ENCODE data around the gene CSAD. TPM values are rescaled to one million over a fixed set of nuclear protein-coding genes. Genes with fewer than 3 reads are reported as not detected.

Gene CSAD
- total RNA-seq, 1 experiment from 2014 or later = 2.8 TPM

Other genes starting within 250 kb of the CSAD start
- 156 and 182 TPM in 2 replicates for gene KRT18, start 231.8 kb downstream of the CSAD start, total RNA-seq (2014; rRNA removed; shearing (Covaris generic))
- 479 and 559 TPM in 2 replicates for gene EIF4B, start 174.5 kb downstream of the CSAD start, total RNA-seq (2014; rRNA removed; shearing (Covaris generic))
- 18.3 and 20.2 TPM in 2 replicates for gene TNS2, start 130.9 kb downstream of the CSAD start, total RNA-seq (2014; rRNA removed; shearing (Covaris generic))
- 5.5 and 5.6 TPM in 2 replicates for gene SPRYD3, start 101.5 kb downstream of the CSAD start, total RNA-seq (2014; rRNA removed; shearing (Covaris generic))
- 265 and 375 TPM in 2 replicates for gene IGFBP6, start 83.3 kb downstream of the CSAD start, total RNA-seq (2014; rRNA removed; shearing (Covaris generic))
- 0.06 TPM in 1 of 2 replicates, not detected in the other for gene SOAT2, start 77.4 kb downstream of the CSAD start, total RNA-seq (2014; rRNA removed; shearing (Covaris generic))
- 4.7 and 6.3 TPM in 2 replicates for gene ZNF740, start 203 bp downstream of the CSAD start, total RNA-seq (2014; rRNA removed; shearing (Covaris generic))
- gene ITGB7, start 26.3 kb upstream of the CSAD start, total RNA-seq (2014; rRNA removed; shearing (Covaris generic)) = 0.39 and 1.2 TPM in 2 replicates
- 20.0 and 24.2 TPM in 2 replicates for gene RARG, start 51.3 kb upstream of the CSAD start, total RNA-seq (2014; rRNA removed; shearing (Covaris generic))
- 7.8 and 22.6 TPM in 2 replicates for gene ESPL1, start 87.4 kb upstream of the CSAD start, total RNA-seq (2014; rRNA removed; shearing (Covaris generic))
- gene PFDN5, start 114.6 kb upstream of the CSAD start, total RNA-seq (2014; rRNA removed; shearing (Covaris generic)) = 462 and 537 TPM in 2 replicates
- 80.2 and 82.8 TPM in 2 replicates for gene MYG1, start 118.8 kb upstream of the CSAD start, total RNA-seq (2014; rRNA removed; shearing (Covaris generic))
- gene AAAS, start 140.7 kb upstream of the CSAD start, total RNA-seq (2014; rRNA removed; shearing (Covaris generic)) = 57.0 and 74.6 TPM in 2 replicates
- gene SP7, start 155.4 kb upstream of the CSAD start, total RNA-seq (2014; rRNA removed; shearing (Covaris generic)) = not detected in 2 replicates
- 26.9 and 33.4 TPM in 2 replicates for gene SP1, start 199.3 kb upstream of the CSAD start, total RNA-seq (2014; rRNA removed; shearing (Covaris generic))
- gene AMHR2, start 242.9 kb upstream of the CSAD start, total RNA-seq (2014; rRNA removed; shearing (Covaris generic)) = not detected in 2 replicates

Measured in H4 (cell line).